ENCODE measurements around the gene TPD52L2.
A peak's percentile ranks its signal among the peaks of the same experiment; 100 is the strongest.

TPD52L2 gene

DNA sequence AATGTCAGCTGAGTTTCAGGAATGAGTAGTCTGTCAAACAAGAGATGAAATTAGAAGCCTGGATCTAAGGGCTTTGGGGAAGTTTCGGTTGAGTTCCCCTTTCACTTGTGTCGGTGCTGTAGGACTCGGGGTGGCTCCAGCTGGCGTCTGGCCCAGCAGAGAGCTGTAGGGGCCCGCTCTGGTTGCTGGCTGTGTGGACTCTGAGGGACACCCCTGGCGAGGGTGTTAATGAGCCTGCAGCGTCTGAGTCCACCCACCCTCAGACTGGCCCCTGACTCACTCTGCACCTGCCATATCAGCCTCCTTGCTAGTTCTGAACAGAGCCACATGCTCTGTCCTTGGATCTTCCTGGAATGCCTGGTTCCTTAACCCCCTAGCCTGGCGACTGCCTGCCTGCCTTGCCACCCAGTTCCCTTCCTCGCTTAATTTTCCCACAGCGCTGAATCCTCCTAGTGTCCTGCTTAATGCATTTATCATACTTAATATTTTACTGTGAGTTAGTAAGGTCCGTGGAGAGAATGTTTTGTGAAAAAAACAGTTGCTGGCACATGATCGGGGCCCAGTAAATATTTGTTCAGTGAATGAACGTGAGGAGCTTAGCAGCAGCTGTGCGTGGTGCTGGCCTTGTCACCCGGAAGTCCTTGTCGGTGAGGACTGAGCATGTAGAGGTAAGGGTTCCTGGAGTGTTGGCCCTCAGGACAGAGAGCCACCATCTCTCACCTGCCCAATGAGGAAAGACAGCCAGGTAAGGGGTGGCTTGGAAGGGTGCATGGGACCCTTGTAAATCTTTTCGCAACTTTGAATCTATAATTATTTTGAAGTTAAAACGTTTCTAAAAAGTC lies 31.4 kb downstream of the TPD52L2 start:
- DNase-seq: peak; percentile 72 to 78

GRCh38 chr20:63897978-63898561 lies 33.0 kb downstream of the TPD52L2 start:
- no peak for TF ChIP-seq GATA1 (IDR thresholded peaks at IDR 0.05; ENCODE audit: low read depth, low read length)
- no peak for TF ChIP-seq POLR2A (IDR thresholded peaks at IDR 0.05; ENCODE audit: low read length)
- DNase-seq: peak in 1 of 2 experiments; percentile 20

More for the DNA sequence above, 31.4 kb downstream of the TPD52L2 start:
- TF ChIP-seq GATA1 (IDR thresholded peaks at IDR 0.05; ENCODE audit: low read depth, low read length): no peak
- peak; percentile 14 for TF ChIP-seq POLR2A (IDR thresholded peaks at IDR 0.05; ENCODE audit: low read length)

DNA sequence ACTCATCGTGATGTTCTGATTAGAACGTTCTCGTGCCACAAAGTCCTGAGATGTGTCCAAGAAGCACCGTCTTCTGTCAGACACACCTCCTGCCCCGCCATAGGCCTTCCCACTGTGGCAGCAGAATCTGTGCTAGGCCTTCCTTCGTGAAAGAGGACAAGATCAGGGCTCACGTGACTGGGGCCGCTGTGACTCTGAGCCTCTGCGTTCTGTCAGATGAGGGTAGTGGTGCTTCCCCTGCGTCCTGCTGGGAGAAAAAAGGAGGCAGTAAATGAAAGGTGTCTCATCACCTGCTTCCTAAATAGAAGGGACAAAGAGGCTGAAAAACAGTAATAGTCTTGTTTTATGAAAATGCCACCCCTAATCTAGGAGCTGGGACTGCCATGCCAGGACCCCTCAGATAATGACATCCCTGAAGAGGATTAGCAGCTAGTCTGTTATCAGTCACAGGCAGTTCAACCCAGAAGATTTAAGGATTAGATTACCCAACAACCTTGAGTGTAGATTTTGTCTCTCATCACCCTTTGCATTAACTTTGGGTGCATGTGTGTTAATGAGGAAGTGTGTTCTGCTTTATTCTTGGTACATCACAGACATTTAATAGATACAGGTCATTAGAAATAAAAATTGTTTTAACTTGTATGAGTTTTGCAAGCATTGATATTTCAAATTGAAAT lies 34.0 kb downstream of the TPD52L2 start:
- DNase-seq: peak; percentile 48 to 74
- TF ChIP-seq POLR2A (IDR thresholded peaks at IDR 0.05; ENCODE audit: low read length) (no peak), GATA1 (IDR thresholded peaks at IDR 0.05; ENCODE audit: low read depth, low read length) (peak; percentile 14)

DNA sequence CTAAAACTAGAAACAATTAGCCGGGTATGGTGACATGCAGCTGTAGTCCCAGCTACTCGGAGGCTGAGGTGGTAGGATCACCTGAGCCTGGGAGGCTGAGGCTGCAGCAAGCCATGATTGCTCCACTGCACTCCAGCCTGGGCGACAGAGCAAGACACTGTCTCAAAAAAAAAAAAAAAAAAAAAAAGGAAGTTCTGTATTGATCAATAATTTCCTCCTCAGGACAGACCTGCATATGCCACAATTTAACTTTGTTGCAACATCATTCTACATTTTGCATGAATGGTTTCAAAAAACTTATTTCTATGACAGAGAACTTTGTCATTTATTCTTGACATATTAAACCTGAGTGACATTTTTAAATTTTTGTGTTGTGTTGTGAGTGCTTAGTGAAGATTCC lies 35.3 kb downstream of the TPD52L2 start:
- TF ChIP-seq POLR2A (IDR thresholded peaks at IDR 0.05; ENCODE audit: low read length) (no peak), GATA1 (IDR thresholded peaks at IDR 0.05; ENCODE audit: low read depth, low read length) (no peak)
- no peak for DNase-seq

DNA sequence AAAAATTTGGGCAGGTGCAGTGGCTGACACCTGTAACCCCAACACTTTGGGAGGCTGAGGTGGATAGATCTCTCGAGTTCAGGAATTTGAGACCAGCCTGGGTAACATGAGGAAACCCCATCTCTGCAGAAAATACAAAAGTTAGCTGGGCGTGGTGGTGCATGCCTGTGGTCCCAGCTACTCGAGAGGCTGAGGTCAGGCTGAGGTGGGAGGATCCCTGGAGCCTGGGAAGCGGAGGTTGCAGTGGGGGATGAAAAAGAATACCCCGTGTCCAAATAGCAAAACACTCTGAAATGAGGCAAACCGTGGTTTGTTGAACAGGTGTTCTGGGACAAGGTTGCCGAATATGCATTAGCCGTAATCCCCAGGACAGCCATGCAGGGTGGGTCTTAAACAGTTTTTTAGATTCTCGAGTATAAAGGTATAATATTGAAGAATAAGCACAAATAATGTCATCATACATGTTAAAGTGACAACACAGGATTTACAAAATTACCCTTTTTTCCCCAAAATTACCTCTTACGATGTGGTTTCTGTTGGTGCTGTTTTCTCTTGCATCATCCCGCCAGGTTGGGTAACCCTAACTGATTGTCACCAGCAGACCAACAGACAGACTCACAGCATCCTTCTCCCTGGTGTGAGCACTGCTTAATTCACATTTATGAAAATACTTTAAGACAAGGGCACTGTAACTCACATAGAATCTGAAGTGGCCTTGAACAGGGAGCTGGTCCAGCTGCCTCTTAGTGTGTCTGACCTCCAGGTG lies 38.9 kb downstream of the TPD52L2 start:
- no peak for DNase-seq
- TF ChIP-seq GATA1 (IDR thresholded peaks at IDR 0.05; ENCODE audit: low read depth, low read length): no peak
- no peak for TF ChIP-seq POLR2A (IDR thresholded peaks at IDR 0.05; ENCODE audit: low read length)

GRCh38 chr20:63908008-63908682 lies 43.1 kb downstream of the TPD52L2 start:
- DNase-seq: peak; percentile 25 to 26
- no peak for TF ChIP-seq POLR2A (IDR thresholded peaks at IDR 0.05; ENCODE audit: low read length)
- TF ChIP-seq GATA1 (IDR thresholded peaks at IDR 0.05; ENCODE audit: low read depth, low read length): no peak

DNA sequence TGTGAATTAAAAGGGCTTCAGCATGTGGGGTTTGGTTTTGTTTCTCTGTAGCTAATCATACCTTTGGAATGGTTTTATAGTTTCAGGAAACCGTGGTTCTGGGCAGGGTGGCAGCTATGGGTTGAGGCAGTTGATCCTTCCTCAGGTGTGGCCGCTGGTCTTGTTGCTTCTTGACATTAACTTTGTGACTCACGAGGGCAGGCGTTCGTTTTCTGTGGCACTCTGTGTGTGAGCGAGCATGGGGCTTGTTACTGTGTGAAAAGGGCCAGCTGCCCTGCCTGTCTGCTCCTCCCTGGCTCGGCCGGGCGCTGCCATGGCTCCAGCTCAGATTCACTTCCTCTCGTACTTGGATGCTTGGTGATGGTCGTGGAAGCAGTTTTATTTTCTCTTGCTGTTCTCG lies 46.1 kb downstream of the TPD52L2 start:
- TF ChIP-seq GATA1 (IDR thresholded peaks at IDR 0.05; ENCODE audit: low read depth, low read length) (no peak), POLR2A (IDR thresholded peaks at IDR 0.05; ENCODE audit: low read length) (no peak)
- no peak for DNase-seq

DNA sequence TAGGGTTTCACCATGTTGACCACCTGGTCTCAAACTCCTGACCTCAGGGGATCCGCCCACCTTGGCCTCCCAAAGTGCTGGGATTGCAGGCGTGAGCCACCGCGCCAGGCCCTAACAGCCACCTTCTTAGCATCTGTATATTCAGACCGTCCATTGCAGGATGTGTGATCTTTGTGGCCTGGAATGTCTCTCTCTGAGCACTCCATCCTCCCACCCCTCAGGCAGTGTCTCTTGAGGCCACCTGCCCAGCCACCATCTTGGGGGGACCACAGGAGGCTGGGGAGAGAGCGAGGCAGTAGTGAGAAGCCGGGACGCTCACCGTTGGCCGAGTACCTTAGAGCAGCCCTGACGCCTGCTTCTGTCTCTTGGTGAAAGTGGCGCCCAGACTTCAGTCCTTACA lies 48.7 kb downstream of the TPD52L2 start:
- TF ChIP-seq POLR2A (IDR thresholded peaks at IDR 0.05; ENCODE audit: low read length) (no peak), GATA1 (IDR thresholded peaks at IDR 0.05; ENCODE audit: low read depth, low read length) (no peak)
- no peak for DNase-seq

DNA sequence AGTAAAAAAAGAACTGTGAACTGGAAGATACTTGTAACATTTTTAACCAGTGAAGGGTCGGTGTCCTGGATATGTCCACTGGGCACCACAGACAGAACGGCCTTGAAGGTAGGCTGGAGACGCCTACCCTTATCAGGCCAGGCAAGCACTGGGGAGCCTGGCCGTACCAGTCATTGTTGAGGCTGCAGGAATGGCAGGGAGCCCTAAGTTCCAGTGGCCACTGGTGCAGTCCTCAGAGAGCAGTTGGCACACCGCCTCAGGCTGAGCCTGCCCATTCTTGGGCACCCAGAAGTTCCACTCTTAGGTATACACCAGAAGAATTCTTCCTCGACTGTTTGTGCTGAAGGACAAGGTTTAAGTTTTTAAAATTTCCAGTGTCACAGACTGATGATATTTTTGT lies 50.4 kb downstream of the TPD52L2 start:
- DNase-seq: no peak
- no peak for TF ChIP-seq POLR2A (IDR thresholded peaks at IDR 0.05; ENCODE audit: low read length)
- no peak for TF ChIP-seq GATA1 (IDR thresholded peaks at IDR 0.05; ENCODE audit: low read depth, low read length)

DNA sequence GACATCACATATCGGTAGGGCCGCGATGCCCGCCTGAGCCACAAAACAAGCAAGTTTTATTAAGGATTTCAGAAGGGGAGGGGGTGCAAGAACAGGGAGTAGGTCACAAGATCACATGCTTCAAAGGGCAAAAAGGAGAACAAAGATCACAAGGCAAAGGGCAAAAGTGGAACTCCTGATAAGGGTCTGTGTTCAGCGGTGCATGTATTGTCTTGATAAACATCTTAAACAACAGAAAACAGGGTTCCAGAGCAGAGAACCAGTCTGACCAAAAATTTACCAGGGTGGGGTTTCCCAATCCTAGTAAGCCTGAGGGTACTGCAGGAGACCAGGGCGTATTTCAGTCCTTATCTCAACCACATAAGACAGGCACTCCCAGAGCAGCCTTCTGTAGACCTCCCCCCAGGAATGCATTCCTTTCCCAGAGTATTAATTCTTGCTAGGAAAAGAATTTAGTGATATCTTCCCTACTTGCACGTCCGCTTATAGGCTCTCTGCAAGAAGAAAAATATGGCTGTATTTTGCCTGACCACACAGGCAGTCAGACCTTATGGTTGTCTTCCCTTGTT lies 51.4 kb downstream of the TPD52L2 start:
- peak; percentile 26 to 42 for DNase-seq

- TF ChIP-seq POLR2A (IDR thresholded peaks at IDR 0.05; ENCODE audit: low read length): no peak
- TF ChIP-seq GATA1 (IDR thresholded peaks at IDR 0.05; ENCODE audit: low read depth, low read length): no peak
- DNase-seq: no peak
Measured at GRCh38 chr20:63917811-63918210, 52.7 kb downstream of the TPD52L2 start.

- DNase-seq: no peak
- TF ChIP-seq POLR2A (IDR thresholded peaks at IDR 0.05; ENCODE audit: low read length) (no peak), GATA1 (IDR thresholded peaks at IDR 0.05; ENCODE audit: low read depth, low read length) (no peak)
Measured at GRCh38 chr20:63919130-63919529, 54.1 kb downstream of the TPD52L2 start.

GRCh38 chr20:63920226-63920625 lies 55.2 kb downstream of the TPD52L2 start:
- TF ChIP-seq POLR2A (IDR thresholded peaks at IDR 0.05; ENCODE audit: low read length) (no peak), GATA1 (IDR thresholded peaks at IDR 0.05; ENCODE audit: low read depth, low read length) (no peak)

More at GRCh38 chr20:63920226-63920625, 55.2 kb downstream of the TPD52L2 start:
- DNase-seq: no peak

Data from erythroblast (primary cell).